ENCODE measurements around the gene SOX6. TPM values are rescaled to one million over a fixed set of nuclear protein-coding genes. Genes with fewer than 3 reads are reported as not detected.
A peak's percentile ranks its signal among the peaks of the same experiment; 100 is the strongest.
"Not testable (repeated sequence)": the region's sequence is repeated elsewhere in the genome, so short reads cannot be mapped to it uniquely, and the experiment has no call there.

SOX6 gene
- total RNA-seq, 2 donors from 2014 or later: 13.6 to 19.8 TPM

DNA sequence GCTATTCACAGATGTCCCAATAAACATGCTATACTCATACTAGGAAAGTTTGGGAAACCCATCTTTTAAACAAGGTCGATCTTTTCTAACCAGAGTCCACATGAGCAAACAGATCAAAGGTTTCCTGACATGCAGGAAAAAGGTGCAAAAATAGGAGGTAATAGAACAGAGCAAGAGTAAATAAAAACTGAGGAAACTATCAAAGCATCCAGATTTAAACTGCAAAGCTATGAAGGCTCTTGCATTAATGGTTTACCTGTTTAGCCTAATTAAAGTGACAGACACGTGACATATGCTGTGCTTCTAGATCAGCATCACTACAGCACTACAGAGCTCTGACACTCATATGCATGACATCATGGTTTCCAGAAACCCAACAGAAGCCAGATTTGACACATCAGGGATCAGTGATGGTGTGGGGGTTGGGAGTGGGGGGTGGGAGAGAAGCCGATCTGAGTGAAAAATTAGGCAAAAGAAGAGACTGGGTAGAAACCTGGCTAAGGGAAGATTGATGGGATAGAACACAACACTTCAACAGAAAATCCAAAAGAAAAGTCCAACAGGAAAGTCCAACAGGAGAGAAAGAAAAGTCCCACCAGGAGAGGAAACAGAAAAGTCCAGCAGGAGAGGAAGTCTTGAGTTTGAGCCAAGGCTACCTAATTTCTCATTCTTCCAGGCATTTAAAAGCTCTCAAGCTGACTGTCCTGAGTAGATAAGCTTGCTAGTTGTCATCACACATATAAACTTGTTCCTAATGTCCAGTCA is 262.3 kb downstream of the SOX6 start:
- ATAC-seq (no peak), DNase-seq (no peak)
- intact Hi-C loops (cut with DNase I): no loop called here

- peak in 1 of 2 donors; percentile 51 for ATAC-seq
- intact Hi-C loops (cut with DNase I): no loop called here
- no peak for DNase-seq
Measured at GRCh38 chr11:16091862-16092261, 264.5 kb downstream of the SOX6 start.

DNA sequence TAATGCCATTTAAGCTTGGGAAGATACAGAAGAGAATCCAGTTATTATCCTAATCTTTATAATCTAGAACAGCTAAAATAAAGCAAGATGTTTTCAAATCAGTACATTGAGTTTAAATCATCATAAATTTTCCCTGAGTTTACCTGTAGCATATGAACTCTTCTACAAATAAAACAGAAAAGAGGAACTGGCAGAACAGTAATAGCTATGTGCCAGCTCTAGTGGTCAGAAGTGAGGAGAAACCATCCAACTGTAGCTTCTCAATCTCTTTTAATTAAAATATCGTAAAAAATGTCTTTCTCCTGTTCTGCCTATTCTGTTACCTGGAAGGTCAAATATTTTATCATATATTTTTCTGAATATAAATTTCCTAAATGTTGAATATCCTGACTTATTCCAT is 266.9 kb downstream of the SOX6 start:
- DNase-seq: no peak
- ATAC-seq: no peak
- intact Hi-C loops (cut with DNase I): no loop called here

GRCh38 chr11:16088774-16089173 is 267.6 kb downstream of the SOX6 start:
- intact Hi-C loops (cut with DNase I): no loop called here
- DNase-seq (no peak), ATAC-seq (no peak)

DNA sequence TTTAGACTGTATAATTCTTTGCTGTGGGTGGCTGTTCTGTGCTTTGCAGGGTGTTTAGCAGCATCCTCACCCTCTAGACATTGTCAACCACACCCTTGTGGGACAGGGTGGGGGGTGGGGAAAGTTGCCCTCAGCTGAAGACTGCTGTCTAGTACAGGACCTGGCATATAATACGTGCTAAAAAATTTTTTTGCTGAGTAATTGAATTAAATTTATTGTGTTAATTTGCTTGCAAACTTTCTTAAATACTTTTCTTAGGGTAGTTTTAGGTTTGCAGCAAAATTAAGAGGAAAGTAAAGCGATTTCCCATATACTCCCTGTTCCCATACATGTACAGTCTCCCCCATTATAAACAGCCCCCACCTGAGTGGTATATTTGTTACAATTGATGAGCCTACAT is 268.5 kb downstream of the SOX6 start:
- intact Hi-C loops (cut with DNase I): no loop called here
- DNase-seq: no peak
- no peak for ATAC-seq

- no peak for DNase-seq
- no peak for ATAC-seq
- intact Hi-C loops (cut with DNase I): no loop called here
Measured at GRCh38 chr11:16086229-16086819, 270.0 kb downstream of the SOX6 start.

- ATAC-seq (peak in 1 of 2 donors; percentile 75), DNase-seq (no peak)
- intact Hi-C loops (cut with DNase I): no loop called here
Measured at GRCh38 chr11:16082095-16083055, 274.0 kb downstream of the SOX6 start.

DNA sequence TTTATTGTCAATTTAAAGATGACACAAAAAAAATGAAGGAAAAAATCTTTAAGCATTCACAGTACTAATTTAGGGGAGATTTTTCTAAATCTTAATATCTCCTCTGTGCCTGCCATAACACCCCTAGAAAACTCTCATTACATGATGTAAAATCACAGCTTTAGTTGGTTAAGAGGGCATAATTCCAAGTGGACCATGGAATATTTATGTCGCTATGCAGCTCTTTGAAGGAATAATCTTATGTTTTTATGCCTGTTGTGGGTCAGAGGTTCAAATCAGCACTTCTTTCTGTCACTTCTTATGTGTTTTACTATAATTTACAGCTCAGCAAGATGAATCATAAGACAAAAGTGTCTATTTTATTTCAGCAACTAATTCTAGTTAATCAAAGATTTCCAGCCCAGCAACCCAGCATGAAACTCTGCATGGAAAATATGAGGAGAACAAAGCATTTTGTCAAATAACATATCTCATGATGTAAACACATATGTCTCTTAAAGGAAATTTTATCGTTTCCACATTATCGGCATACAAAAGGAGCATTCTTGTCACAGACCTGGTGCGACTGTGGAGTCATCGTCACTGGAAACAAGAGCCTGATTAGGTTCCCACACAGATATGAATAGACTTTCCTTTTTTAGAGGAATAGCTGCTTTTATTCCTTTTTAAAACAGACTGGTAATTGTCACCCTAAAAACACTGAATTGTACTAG is 274.8 kb downstream of the SOX6 start:
- ATAC-seq (peak in 1 of 2 donors; percentile 39), DNase-seq (no peak)
- intact Hi-C loops (cut with DNase I): no loop called here

GRCh38 chr11:16080688-16081381 is 275.5 kb downstream of the SOX6 start:
- DNase-seq (no peak), ATAC-seq (no peak)
- intact Hi-C loops (cut with DNase I): no loop called here

DNA sequence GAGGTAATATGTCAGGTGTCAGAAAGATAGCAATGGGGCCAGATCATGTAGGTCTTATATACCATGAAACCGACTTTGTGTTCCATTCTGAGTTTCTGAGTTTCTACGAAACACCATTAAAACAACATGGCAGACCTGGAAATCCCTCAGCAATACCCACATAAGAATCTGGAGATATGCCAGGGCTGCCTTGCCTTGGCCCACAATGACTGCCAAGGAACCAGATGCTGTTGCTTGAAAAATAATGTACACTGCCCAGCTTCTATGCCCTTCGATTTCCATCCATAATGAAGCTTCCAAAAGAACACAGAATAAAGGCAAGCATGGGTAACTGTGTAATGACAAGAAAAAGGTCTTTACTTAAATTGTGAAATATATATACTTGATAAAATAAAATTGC is 277.4 kb downstream of the SOX6 start:
- intact Hi-C loops (cut with DNase I): no loop called here
- no peak for ATAC-seq
- DNase-seq: no peak

DNA sequence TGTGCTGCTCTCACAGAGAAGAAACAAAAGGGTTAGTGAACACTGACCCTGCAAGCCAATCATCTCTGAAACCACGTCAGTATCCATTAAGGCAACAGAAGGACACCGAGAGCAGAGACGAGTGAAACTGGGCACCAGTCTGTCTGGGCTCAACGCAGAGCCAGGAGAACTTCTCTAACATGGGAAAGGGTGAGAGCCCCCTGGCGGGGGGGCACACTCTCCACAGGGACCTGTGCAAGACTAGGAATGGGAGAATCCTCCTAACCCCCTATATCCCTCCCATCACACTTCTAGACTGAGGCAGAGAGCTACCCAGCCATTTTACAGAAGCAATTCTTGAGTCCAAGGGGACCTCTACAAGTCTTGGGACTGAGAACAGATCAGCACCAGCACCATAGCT is 285.8 kb downstream of the SOX6 start:
- DNase-seq (no peak), ATAC-seq (no peak)
- intact Hi-C loops (cut with DNase I): no loop called here

- intact Hi-C loops (cut with DNase I); ATAC-seq; DNase-seq: not testable (repeated sequence)
Measured at GRCh38 chr11:16067268-16067667, 289.1 kb downstream of the SOX6 start.

GRCh38 chr11:16059332-16059731 is 297.0 kb downstream of the SOX6 start:
- DNase-seq (no peak), ATAC-seq (no peak)
- intact Hi-C loops (cut with DNase I): no loop called here

DNA sequence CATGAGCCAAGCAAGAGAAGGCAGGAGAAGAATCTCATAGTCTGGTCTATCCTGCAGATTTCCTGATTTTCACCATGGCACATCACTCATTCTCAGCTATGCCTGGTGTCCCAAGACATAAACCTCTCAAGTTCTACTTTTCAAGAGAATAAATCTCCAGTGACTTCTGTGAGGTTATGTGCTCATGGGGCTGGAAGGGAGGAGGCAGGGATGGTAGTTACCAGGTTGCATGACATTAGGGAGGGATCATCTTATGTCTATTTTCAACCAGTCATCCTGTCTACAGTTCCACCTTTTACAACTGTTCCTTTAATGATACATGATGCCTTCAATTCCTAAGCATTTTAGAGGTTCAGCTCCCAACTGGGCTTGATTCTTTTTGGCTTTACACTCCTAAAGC is 297.7 kb downstream of the SOX6 start:
- DNase-seq (no peak), ATAC-seq (no peak)
- intact Hi-C loops (cut with DNase I): no loop called here

DNA sequence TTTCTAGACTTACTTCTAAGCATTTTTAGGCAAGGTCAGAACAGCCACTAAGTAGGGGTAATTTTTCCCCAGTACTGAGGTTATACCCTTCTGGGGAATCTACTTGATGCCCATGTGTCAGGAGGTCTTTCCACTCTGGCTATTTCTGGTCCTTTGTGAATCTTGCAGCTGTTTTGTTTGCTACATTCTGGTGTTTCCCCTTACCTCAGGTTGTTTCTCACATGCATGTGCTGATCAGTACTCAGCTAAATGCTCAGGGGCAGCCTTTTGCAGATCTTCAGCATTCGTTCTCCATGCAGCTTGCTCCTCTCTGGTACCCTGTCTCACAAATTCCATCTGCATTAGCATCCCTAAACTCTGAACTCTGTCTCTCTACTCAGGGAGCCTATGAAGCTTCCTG is 303.6 kb downstream of the SOX6 start:
- no peak for DNase-seq
- no peak for ATAC-seq
- intact Hi-C loops (cut with DNase I): no loop called here

- intact Hi-C loops (cut with DNase I): no loop called here
- DNase-seq (no peak), ATAC-seq (no peak)
Measured at GRCh38 chr11:16049611-16050010, 306.7 kb downstream of the SOX6 start.

- intact Hi-C loops (cut with DNase I): no loop called here
- no peak for DNase-seq
- ATAC-seq: no peak
Measured at GRCh38 chr11:16047073-16047472, 309.3 kb downstream of the SOX6 start.

DNA sequence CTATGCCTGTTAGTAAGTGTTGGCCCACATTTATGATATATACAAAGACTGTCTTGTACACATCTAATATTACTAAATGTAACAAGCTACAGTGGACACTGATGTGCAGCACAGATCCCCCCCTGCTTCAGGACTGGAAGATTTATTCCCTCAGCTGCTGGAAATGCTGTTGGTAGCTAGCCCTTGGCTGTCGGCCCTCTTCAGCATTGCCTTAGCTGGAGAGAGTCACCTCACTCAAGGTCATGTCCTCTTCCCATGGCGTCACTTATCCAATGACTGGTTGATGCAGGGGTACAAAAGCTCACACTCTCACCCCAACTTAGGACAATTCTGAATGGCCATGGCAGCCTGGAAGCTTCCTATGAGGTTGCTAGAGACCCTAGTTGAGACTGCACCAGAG is 312.7 kb downstream of the SOX6 start:
- DNase-seq: peak; percentile 21
- ATAC-seq: peak; percentile 56 to 81
- intact Hi-C loops (cut with DNase I): no loop called here

- no peak for DNase-seq
- ATAC-seq: no peak
- intact Hi-C loops (cut with DNase I): no loop called here
Measured at GRCh38 chr11:16041207-16041606, 315.1 kb downstream of the SOX6 start.

All from left cardiac atrium (tissue), 4 donors.